DND-41 (cell line): ENCODE data around the gene ACSM2A.
"Not testable (repeated sequence)": the region's sequence is repeated elsewhere in the genome, so short reads cannot be mapped to it uniquely, and the experiment has no call there.

ENCODE experiments used
- ATAC-seq: fragments of 200-7000 bp; cut with Tn5 transposase; 3 replicates; pipeline ENCODE4 v1.9.1; 2021; ENCODE audit warnings: low read depth; ENCODE audit not compliant: insufficient read depth
- DNase-seq: peaks from one replicate; pipeline ENCODE4 v3.0.0-alpha.2; 2020
- H2AFZ ChIP-seq: 2 replicates; pipeline ENCODE4 v1.6.0; 2012; ENCODE audit warnings: low read depth, low read length
- H3K27ac ChIP-seq: 2 replicates; pipeline ENCODE4 v1.5.1; 2012; ENCODE audit warnings: low read length, inconsistent platforms
- H3K27me3 ChIP-seq: fragments of 200-600 bp; sonication (generic); 2 replicates; pipeline ENCODE4 v1.6.0; 2012; ENCODE audit warnings: low read length, mild to moderate bottlenecking, inconsistent platforms; ENCODE audit not compliant: insufficient read depth, poor library complexity
- H3K36me3 ChIP-seq: 2 replicates; pipeline ENCODE4 v1.5.1; 2012; ENCODE audit warnings: low read length, inconsistent platforms; ENCODE audit not compliant: insufficient read depth
- H3K4me1 ChIP-seq: 2 replicates; pipeline ENCODE4 v1.5.1; 2012; ENCODE audit warnings: mild to moderate bottlenecking, low read length; ENCODE audit not compliant: insufficient read depth
- H3K4me2 ChIP-seq: 2 replicates; pipeline ENCODE4 v1.6.0; 2012; ENCODE audit warnings: mild to moderate bottlenecking, moderate library complexity, low read length, inconsistent platforms; ENCODE audit not compliant: insufficient read depth
- H3K4me3 ChIP-seq, 2 experiments: fragments of 200-600 bp in 1 of 2; shearing (Covaris generic) in 1 of 2; 2 replicates each; pipeline ENCODE4 v1.5.1; 2012 to 2016; ENCODE audit warnings: inconsistent platforms in 2 of 2, low read length in 2 of 2, mild to moderate bottlenecking in 2 of 2, low read depth in 1 of 2, moderate library complexity in 1 of 2
- H3K79me2 ChIP-seq: 2 replicates; pipeline ENCODE4 v1.6.0; 2012; ENCODE audit warnings: low read length, inconsistent platforms; ENCODE audit not compliant: insufficient read depth
- H3K9ac ChIP-seq: 2 replicates; pipeline ENCODE4 v1.6.0; 2012; ENCODE audit warnings: low read depth, mild to moderate bottlenecking, inconsistent platforms, low read length, moderate library complexity
- H3K9me3 ChIP-seq: 2 replicates; pipeline ENCODE4 v1.5.1; 2012; ENCODE audit warnings: low read length, moderate library complexity, mild to moderate bottlenecking, inconsistent platforms; ENCODE audit not compliant: insufficient read depth, severe bottlenecking
- H4K20me1 ChIP-seq: 2 replicates; pipeline ENCODE4 v1.6.0; 2012; ENCODE audit warnings: low read length; ENCODE audit not compliant: insufficient read depth
- EZH2 ChIP-seq: IDR thresholded peaks from 3 replicates; pipeline ENCODE4 v1.6.1; 2012; ENCODE audit warnings: borderline replicate concordance, low read depth, mild to moderate bottlenecking, moderate library complexity, low read length, inconsistent platforms; ENCODE audit not compliant: severe bottlenecking
- TF ChIP-seq, protein P1 (sequence below): IDR thresholded peaks from 2 replicates; pipeline ENCODE4 v1.5.1; 2012; ENCODE audit warnings: borderline replicate concordance, low read length, moderate library complexity, mild to moderate bottlenecking; ENCODE audit not compliant: poor library complexity, severe bottlenecking; ENCODE audit errors: extremely low read depth

Gene ACSM2A

GRCh38 chr16:20485408-20485807 lies 34.1 kb downstream of the ACSM2A start:
- H3K4me2 ChIP-seq: no peak overlapping the region
- no peak for ATAC-seq
- no peak for DNase-seq
- H3K9me3 ChIP-seq: no peaks in the 10 kb centered on the region
- no peaks in the 10 kb centered on the region for H3K27me3 ChIP-seq
- H2AFZ ChIP-seq: no peak overlapping the region
- H3K36me3 ChIP-seq: no peaks in the 10 kb centered on the region
- no peak overlapping the region for H3K4me3 ChIP-seq
- H3K4me1 ChIP-seq: no peaks in the 10 kb centered on the region
- TF ChIP-seq, protein P1, sequence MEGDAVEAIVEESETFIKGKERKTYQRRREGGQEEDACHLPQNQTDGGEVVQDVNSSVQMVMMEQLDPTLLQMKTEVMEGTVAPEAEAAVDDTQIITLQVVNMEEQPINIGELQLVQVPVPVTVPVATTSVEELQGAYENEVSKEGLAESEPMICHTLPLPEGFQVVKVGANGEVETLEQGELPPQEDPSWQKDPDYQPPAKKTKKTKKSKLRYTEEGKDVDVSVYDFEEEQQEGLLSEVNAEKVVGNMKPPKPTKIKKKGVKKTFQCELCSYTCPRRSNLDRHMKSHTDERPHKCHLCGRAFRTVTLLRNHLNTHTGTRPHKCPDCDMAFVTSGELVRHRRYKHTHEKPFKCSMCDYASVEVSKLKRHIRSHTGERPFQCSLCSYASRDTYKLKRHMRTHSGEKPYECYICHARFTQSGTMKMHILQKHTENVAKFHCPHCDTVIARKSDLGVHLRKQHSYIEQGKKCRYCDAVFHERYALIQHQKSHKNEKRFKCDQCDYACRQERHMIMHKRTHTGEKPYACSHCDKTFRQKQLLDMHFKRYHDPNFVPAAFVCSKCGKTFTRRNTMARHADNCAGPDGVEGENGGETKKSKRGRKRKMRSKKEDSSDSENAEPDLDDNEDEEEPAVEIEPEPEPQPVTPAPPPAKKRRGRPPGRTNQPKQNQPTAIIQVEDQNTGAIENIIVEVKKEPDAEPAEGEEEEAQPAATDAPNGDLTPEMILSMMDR: no peak
- no peak for TF ChIP-seq EZH2
- no peak overlapping the region for H3K9ac ChIP-seq
- no peaks in the 10 kb centered on the region for H4K20me1 ChIP-seq
- no peaks in the 10 kb centered on the region for H3K79me2 ChIP-seq
- no peak overlapping the region for H3K27ac ChIP-seq

GRCh38 chr16:20490994-20491393 lies 39.7 kb downstream of the ACSM2A start:
- H3K27ac ChIP-seq, H2AFZ ChIP-seq, H3K27me3 ChIP-seq, DNase-seq, H3K36me3 ChIP-seq, H3K4me2 ChIP-seq, H4K20me1 ChIP-seq, H3K4me3 ChIP-seq, H3K4me1 ChIP-seq, H3K9ac ChIP-seq, H3K79me2 ChIP-seq, H3K9me3 ChIP-seq, ATAC-seq: not testable (repeated sequence)

DNA sequence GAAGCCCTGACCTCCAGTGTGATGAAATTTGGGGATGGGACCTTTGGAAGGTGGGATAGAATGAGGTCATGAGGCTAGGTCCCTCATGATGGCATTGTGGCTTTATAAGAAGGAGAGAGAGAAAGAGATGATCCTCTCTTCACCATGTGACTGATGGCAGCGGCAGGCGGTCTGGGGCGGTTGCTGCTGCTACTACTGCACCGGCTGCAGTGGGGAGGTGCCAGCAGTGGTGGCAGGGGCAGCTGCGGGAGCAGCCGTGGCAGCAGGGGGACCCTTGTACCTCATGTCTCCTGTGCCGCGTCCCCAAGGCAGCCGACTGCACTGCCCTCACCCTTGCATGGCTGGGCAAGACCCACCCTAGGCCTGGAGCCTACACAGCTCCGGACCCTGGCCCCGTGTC lies 40.1 kb downstream of the ACSM2A start:
- H3K79me2 ChIP-seq, H3K36me3 ChIP-seq, H3K9me3 ChIP-seq, H3K4me3 ChIP-seq, H3K4me2 ChIP-seq, DNase-seq, H2AFZ ChIP-seq, H4K20me1 ChIP-seq, H3K9ac ChIP-seq, ATAC-seq, H3K27ac ChIP-seq, H3K27me3 ChIP-seq, H3K4me1 ChIP-seq: not testable (repeated sequence)

DNA sequence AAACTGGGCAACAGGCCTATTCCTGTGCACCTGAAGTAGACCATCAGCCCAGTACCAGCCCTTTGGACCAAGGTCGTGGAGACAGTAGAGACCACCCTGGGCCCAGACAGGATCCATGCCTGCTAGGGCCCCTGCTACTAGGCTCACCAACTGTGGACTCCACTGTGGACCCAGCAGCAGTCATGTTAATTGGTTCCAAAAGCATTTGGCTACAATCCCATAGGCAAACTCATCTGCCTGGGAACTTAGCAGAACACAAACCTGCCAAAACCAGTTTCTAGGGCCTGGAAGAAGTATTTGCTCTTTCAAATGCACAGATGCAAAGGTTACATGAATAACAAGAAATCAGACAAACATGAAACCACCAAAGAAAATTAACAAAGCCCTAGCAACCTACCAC lies 53.1 kb downstream of the ACSM2A start:
- no peak overlapping the region for H2AFZ ChIP-seq
- H3K9me3 ChIP-seq: peaks cover 8% of the 10 kb centered on the region
- ATAC-seq: no peak
- H3K4me2 ChIP-seq: no peak overlapping the region
- no peak for DNase-seq
- no peaks in the 10 kb centered on the region for H3K36me3 ChIP-seq
- H3K27ac ChIP-seq: no peak overlapping the region
- no peaks in the 10 kb centered on the region for H4K20me1 ChIP-seq
- H3K79me2 ChIP-seq: no peaks in the 10 kb centered on the region
- TF ChIP-seq EZH2: no peak
- no peaks in the 10 kb centered on the region for H3K4me1 ChIP-seq
- no peak overlapping the region for H3K4me3 ChIP-seq
- no peak overlapping the region for H3K9ac ChIP-seq
- no peaks in the 10 kb centered on the region for H3K27me3 ChIP-seq

DNA sequence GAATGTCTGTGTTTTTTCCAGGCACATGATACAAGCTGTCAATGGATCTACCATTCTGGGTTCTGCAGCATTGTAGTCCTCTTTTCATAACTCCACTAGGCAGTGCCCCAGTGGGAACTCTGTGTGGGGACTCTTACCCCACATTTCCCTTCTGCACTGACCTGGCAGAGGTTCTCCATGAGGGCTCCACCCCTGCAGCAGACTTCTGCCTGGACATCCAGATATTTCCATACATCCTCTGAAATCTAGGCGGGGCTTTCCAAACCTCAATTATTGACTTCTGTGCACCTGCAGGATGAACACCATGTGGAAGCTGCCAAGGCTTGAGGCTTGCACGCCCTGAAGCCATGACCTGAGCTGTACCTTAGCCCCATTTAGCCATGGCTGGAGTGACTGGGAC lies 56.0 kb downstream of the ACSM2A start:
- Histone ChIP-seq H3K79me2 (no peaks in the 10 kb centered on the region), H4K20me1 (no peaks in the 10 kb centered on the region), H3K27me3 (no peaks in the 10 kb centered on the region), H3K36me3 (no peaks in the 10 kb centered on the region), H3K27ac (no peak overlapping the region), H3K4me2 (no peak overlapping the region), H2AFZ (no peak overlapping the region), H3K4me3 (no peak overlapping the region), H3K4me1 (no peaks in the 10 kb centered on the region), H3K9me3 (peaks cover 8% of the 10 kb centered on the region), H3K9ac (no peak overlapping the region)
- no peak for TF ChIP-seq EZH2
- TF ChIP-seq, protein P1: no peak
- no peak for ATAC-seq
- DNase-seq: no peak
